8988T (cell line): Measurements from ENCODE around the gene PDE5A.
"Not testable (repeated sequence)": the region's sequence is repeated elsewhere in the genome, so short reads cannot be mapped to it uniquely, and the experiment has no call there.

Experiments used
- DNase-seq: peaks from one replicate; pipeline ENCODE4 v3.0.0; 2011

The PDE5A gene

GRCh38 chr4:119518230-119518892 is 110.2 kb downstream of the PDE5A start:
- no peak for DNase-seq

DNA sequence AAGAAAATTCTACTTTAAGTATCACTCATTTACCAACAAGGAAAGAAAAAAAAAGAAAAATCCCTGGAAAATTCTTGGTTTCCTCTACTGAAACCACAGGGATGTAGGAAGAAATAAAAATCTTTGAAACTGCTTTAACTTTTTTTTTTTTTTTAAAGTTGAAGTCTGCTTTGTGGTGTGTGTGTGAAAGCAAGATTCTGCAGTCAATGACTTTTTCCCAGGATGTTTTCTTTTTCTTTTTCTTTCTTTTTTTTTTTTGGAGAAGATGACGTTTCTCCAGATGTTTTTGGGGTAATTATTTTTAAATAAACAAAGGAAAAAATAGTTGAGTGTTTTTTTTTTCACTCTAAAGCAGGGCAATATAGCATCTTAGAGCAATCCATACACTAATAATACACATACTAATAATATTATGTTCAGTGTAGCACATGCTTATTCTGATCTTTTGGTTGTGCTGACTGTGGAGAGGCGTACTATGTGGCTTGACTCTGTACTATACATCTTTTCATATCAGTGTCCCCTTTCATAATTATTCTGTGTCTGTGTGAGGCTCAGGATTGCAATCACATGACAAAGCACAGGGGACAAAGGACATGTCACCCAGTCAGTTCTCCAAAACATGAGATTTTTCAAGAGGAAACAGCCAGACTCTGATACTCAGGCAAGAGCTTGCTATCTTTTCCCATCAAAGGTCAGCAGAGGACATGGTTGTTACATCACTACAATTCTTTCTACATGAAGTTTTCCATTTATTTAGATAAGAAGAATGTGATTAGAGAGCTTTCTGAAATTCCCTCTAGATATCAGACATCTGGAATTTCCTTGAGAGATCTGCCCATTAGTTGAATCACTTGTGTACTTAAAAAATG is 111.0 kb downstream of the PDE5A start:
- DNase-seq: no peak

GRCh38 chr4:119512398-119512797 is 116.2 kb downstream of the PDE5A start:
- DNase-seq: no peak

DNA sequence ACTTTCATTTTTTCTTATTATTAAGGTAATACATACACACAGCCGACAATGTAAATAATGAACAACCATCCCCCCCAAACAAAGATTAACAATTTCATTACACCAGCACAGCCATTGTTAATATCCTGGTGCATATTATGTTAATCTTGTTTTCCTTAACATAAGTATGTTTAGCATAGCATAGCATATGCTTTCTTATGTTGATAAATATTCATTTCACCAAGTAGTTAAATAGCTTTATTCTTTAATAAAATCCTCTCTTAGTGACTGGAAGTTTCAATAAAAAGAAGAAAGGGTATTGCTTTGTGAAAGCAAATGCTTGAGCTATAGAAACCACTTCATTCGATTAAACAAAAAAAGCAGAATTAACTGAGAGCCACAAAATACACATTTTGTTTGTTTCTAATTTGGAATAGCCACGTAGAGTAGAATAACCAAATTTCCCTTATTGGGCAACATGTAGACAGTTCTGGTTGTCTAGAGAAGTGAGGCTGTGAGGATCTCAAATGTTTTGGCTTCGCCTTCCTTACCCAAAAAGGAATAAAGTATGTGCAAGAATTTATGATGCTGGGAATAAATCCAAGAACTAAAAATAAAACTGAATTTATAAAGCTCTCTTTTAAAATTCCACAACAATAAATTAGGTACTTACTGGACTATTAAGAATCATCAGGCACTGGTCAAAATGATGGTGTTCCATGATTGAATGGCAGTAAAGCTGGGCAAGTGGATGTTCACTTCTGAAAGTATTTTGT is 118.0 kb downstream of the PDE5A start:
- no peak for DNase-seq

DNA sequence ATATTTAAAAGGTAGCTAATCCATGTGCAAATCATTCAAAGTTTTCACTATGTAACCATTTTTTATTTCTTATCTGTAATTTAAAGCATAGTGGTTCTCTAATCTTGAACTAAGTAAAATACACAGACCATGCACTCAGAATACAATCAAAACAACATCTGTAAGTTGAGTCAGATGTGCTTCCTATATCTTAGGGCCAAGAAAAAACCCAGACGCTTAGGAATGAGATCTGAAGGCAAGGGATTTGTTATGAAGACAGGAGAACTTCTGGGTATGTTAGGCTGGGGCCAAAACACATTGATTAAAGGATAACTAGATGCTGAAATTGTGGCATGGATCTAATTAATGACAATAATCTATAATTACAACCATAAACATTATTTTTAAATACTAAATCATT is 120.3 kb downstream of the PDE5A start:
- no peak for DNase-seq

DNA sequence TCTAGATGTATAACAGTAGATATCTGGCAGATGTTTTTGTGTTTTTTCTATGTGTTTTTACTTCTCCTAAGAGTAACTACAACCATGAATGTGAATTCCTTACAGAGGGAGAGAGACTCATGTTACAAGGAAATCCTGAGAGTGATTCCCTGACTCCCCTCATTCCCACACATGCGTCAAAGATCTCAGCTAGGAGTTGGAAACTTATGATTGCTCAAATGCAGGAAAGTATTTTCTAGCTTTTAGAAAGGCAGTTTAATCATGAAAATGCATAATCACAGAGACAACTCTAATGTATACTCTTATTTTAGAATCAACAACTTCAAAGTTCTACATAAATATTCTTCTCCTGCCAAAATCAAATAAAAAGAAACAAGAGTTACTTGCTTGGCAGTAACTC is 121.8 kb downstream of the PDE5A start:
- no peak for DNase-seq

- no peak for DNase-seq
Observed at GRCh38 chr4:119504616-119505015, 124.0 kb downstream of the PDE5A start.

DNA sequence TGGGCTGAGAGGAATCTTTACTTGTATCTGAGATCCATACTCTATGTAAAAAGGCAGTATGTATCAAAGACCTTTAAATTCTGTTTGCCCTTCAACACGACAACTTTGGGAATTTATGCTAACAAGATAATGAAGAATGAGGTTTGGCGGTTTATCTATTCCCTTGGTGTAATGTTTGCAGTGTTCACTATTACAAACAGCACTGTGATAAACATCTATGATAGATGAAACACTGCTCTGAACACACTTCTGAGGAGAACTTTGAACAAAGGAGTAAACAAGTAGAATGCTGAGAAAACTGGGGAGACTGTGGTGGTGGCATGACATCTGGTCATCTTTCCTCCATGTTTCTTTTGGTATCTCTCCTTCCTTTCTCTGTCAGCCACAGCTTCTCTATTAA is 126.9 kb downstream of the PDE5A start:
- DNase-seq: no peak

DNA sequence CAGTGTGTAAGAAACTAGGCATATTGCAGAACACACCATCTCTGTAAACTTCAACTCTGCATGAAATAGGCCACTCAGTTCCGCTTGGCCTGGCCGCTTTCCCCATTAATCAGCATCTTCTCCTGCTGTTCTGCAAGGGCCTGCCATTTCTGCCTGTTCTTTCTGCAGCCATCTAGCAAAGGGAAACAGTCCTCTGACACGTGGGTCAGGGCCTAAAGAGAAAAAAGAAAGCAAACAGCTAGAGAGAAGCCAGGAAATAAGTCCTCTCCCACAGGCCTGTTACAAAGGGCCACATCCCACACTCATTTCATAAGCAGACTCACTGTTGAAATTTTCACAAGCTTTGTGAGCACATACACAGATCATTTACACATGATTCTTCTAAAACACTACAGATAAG is 130.1 kb downstream of the PDE5A start:
- no peak for DNase-seq

DNA sequence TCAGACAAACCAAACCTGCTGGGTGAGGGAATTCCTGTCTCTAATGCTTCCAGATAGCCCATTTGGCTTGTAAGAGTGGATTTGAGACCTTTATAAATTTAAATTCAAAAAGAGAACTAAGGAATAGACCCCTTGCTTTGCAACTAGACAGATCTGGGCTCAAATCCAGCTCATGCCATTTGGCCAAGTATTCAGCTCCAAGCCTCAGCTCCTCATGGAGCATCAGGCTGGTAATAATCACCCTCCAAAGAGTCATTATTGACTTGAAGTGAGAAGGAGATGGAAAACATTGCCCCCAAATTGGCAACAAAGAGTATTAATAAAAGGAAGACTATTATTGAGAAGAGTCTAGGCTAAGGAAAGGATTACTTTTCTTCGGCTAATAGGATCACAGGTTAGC is 134.7 kb downstream of the PDE5A start:
- DNase-seq: no peak

DNA sequence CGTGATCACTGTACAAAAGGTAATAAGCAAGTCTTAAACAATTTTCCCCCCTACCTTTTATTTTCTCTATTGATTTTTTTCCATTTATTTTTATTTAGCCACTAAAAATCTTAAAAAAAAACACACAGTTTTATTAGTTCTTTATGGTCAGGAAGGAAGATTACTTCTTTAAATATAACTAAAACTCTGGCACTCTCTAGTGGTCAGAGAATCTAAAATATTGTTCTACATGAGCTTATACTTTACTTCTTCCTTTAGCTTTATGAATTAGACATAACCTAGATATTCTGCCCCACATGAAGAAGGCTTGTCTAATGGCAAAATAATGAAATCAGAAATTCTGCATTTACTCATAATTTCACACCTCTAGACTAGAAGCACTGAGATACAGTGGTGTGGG is 135.2 kb downstream of the PDE5A start:
- DNase-seq: no peak

DNA sequence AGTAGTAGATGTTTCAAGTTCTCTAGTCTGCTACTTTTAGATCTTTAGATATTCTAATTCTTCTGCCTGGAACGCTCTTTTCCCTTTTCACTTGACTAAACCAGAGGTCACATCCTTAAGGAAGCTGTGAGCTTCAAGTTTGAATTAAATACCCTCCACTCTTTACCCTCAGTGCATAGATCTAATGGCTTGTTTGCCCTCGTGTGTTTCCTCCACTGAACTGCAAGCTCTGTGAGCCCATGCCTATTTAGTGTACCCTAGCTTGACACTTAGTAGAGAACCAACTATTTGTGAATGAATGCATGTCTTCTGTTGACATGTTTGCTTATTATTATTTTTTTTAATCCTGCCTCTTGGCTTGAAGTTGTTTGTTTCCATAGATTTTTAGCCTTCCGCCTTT is 138.3 kb downstream of the PDE5A start:
- DNase-seq: no peak

- no peak for DNase-seq
Observed at GRCh38 chr4:119489305-119489704, 139.3 kb downstream of the PDE5A start.

GRCh38 chr4:119480331-119480730 is 148.3 kb downstream of the PDE5A start:
- no peak for DNase-seq

DNA sequence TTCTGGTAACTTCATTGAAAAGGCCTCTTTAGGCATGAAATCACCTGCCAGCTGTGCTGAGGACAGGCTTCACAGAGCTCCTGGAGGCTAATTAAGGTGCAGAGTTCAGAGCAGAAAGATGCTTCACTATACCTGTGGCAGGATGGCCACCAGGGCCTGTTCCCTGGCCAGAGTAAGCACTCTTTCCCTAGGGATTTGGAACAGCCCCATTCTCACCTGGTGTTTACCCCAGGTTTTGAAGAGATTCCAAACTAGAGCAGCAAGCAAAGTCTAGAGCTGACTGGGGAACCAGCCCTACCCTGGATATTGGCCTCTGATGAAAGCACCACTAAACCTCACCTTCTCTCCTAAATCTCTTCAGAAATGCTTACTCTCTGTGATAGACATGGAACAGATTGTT is 148.8 kb downstream of the PDE5A start:
- no peak for DNase-seq

DNA sequence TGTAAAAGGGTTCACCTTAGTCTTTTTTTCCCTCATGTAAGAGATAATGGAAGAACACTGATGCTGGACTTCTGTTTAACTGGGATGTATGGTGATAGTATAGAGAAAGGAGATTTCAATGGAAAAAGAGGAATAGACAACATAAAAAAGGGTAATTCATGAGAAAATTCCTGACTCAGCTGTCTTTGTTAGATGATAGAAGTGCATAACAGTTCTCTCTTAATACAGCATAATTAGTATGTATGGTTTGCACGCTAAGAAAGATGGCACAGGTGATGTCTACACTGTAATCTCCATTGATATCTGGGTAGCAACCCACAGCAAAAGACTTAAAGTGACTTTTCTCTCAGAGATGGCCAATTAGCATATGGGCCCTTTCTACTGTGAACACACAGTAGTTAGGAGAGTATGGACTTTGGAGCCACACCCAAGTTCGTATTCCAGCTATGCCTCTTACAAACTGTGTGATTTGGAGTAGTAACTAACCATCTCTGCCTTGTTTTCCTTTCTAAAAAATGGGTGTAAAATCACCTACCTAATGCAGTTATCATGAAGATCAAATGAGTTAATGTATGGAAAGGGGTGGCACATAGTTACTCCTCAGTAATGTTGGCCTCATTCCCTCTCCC is 149.3 kb downstream of the PDE5A start:
- no peak for DNase-seq

DNA sequence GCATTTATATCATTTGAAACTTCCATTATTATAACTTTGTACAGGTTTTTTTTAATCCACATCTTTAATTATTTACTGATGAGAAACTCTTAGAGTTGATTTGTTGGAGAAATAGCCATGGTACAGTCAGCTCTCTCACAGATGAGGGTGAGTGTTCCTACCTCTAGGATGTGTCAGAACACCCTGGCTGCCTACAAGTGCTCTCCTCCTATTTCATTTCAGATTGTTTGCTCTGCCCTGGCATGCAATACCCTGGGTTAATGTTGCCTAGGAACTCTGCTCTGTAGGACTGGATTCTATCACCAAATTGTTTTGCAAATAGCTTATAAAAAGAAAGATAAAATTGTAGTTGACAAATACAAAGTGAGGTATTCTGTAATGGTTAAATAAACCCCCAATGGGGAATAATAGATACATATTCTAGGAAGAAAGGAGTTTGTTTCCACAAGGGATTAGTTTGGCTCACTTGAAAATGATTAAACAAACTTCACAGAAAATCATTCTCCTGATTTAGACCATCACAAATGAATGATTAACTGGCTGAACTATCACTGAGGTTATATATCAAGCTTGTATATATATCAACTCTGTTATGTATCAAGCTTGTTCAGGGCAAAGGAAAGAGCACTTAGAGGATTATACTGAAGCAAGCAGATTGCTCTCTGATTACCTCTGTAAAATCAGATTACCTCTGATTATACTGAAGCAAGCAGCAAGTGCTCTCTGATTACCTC is 150.0 kb downstream of the PDE5A start:
- no peak for DNase-seq

GRCh38 chr4:119477412-119478053 is 151.1 kb downstream of the PDE5A start:
- no peak for DNase-seq

DNA sequence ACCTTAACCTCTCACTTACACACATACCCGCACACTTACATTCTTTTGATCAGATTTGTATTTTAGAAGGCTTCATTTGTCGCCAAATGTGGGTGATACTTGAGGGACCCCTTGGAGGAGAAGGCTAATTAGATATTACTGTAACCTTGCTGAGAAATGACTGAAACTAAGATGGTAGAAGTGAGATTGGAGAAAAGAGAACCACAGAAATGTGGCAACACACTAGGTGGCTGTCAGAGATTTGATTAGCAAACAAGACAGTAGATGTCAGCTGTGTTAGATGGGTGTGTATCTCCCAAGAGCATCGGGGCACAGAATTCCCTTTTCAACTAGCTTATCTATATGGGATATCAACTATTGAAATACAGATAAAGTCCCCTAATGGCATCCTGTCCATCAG is 157.3 kb downstream of the PDE5A start:
- no peak for DNase-seq

- not testable (repeated sequence) for DNase-seq
Observed at GRCh38 chr4:119470737-119471063, 157.9 kb downstream of the PDE5A start.

GRCh38 chr4:119470021-119470736 is 158.4 kb downstream of the PDE5A start:
- not testable (repeated sequence) for DNase-seq
